NCI-H1694 treated with DMSO at 0.1 percent for 48 hours (cell line): ENCODE data around the gene PDCD1LG2.
"Not testable (repeated sequence)": the region's sequence is repeated elsewhere in the genome, so short reads cannot be mapped to it uniquely, and the experiment has no call there.

ENCODE experiments used
- DNase-seq: peaks from one replicate; lab custom pipeline; 2025; lab: John Stamatoyannopoulos, UW

PDCD1LG2 gene

DNA sequence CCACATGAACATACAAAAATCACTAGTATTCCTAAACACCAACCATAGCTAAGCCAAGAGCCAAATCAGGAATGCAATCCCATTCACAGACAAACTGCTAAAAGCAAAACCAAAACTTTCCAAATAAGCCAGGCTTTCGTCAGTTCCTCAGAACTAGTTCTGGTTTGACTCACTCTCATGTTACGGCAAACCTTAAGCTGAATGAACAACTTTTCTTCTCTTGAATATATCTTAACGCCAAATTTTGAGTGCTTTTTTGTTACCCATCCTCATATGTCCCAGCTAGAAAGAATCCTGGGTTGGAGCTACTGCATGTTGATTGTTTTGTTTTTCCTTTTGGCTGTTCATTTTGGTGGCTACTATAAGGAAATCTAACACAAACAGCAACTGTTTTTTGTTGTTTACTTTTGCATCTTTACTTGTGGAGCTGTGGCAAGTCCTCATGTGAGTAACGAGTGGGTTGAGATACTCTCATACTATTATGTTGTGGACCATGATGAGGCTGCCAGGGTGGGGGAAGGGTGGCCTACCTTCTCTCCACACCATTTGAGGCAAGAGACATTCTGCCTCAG, at the start of gene PDCD1LG2:
Gene PDCD1LG2 (plus strand): TSS at position 172 of the 572 bp plus-strand sequence. CDS start 12,016 bp downstream, outside the sequence.
- no peak for DNase-seq

DNA sequence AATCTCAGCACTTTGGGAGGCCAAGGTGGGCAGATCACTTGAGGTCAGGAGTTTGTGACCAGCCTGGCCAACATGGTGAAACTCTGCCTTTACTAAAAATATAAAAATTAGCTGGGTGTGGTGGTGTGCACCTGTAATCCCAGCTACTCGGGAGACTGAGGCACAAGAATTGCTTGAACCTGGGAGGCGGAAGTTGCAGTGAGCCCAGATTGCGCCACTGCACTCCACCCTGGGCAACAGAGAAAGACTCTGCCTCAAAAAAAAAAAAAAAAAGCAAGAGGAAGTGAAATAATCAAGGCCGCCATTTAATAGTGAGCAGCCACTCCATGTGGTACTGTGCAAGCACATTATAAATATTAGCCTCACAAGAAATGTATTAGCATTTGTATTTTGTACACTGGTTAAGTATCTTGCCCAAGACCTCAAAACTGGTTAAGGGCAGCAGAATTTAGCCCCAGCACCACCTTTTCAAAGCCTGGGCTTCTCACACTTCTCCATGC, 45.5 kb upstream of the PDCD1LG2 start:
- not testable (repeated sequence) for DNase-seq

DNA sequence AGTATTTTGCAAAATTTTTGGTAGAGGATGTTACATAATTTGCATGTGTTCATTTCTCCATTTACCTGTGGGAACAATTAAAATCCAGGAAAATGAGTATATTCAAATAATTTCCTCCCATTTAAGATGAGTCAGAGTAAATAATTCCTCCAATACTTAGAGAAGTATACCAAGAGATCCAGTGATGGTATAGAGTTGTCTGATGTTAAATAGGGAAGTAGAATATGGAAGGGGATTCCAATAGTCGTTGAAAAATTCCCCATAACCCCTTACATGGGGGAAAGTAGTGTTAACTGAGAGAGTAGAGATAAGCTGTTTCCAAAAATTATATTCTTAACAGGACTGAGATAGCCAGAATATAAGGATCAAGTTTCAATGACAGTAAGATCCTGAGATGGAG, 44.3 kb upstream of the PDCD1LG2 start:
- DNase-seq, result no peak

DNA sequence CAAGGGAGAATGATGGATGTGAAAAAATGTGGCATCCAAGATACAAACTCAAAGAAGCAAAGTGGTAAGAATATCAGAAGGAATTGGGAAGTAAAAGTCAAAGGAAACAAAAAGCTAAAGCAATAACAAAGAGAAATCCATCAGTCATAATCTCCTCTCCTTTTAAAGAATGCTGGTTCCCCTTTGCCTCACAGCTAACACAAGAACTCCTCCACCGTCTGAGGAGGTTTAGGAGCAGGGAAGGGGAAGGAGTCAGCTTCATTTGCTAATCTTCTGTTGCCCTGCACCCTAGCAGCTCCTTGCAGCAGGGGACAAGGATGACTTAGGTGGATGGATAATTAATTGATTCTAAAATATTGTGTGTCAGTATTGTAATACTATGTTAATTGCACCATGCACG, 43.6 kb upstream of the PDCD1LG2 start:
- DNase-seq, result no peak

DNA sequence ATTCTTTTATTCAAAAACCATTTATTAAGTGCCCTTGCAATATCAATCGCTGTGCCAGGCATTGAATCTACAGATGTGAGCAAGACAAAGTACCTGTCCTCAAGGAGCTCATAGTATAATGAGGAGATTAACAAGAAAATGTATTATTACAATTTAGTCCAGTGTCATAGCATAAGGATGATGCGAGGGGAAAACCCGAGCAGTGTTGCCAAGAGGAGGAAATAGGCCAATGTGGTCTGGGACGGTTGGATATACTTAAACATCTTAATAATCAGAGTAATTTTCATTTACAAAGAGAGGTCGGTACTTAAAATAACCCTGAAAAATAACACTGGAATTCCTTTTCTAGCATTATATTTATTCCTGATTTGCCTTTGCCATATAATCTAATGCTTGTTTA, 41.5 kb upstream of the PDCD1LG2 start:
- DNase-seq, result no peak

DNA sequence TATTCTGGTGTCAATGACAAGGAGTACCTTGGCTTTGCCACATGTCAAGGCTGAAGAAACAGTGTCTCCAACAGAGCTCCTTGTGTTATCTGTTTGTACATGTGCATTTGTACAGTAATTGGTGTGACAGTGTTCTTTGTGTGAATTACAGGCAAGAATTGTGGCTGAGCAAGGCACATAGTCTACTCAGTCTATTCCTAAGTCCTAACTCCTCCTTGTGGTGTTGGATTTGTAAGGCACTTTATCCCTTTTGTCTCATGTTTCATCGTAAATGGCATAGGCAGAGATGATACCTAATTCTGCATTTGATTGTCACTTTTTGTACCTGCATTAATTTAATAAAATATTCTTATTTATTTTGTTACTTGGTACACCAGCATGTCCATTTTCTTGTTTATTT, 40.2 kb upstream of the PDCD1LG2 start:
- DNase-seq, result no peak

DNA sequence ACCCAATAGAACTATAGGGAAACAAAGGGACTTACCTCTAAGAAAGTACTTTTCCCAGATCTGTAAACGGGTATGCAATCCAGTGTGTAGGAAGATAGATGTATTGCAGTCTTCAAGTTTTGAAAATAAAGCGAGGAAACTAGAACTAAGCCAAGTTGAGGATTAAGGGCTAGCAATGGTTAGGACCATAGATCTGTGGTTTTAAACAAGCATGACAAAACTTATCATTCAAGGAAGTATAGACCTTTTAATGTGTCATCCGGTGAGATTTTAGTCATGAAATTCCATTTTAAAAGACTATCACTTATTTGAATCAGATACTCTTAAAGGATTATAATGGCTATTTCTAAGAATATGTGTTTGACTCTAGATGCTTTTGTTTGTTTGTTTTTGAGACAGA, 39.5 kb upstream of the PDCD1LG2 start:
- DNase-seq, result no peak

DNA sequence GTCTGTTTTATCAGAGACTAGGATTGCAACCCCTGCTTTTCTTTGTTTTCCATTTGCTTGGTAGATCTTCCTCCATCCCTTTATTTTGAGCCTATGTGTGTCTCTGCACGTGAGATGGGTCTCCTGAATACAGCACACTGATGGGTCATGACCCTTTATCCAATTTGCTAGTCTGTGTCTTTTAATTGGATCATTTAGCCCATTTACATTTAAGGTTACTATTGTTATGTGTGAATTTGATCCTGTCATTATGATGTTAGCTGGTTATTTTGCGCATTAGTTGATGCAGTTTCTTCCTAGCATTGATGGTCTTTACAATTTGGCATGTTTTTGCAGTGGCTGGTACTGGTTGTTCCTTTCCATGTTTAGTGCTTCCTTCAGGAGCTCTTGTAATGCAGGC, 34.7 kb upstream of the PDCD1LG2 start:
- not testable (repeated sequence) for DNase-seq

DNA sequence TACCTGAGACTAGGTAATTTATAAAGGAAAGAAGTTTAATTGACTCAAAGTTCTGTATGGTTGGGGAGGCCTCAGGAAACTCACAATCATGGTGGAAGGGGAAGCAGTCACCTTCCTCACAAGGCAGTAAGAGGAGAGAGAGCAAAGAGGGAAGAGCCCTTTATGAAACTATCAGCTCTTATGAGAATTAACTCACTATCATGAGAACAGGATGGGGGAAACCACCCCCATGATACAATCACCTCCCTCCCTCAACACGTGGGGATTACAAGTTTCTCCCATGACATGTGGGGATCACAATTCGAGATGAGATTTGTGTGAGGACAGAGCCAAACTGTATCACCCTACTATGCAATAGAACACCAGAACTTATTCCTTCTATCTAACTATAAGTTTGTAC, 32.1 kb upstream of the PDCD1LG2 start:
- DNase-seq, result no peak

DNA sequence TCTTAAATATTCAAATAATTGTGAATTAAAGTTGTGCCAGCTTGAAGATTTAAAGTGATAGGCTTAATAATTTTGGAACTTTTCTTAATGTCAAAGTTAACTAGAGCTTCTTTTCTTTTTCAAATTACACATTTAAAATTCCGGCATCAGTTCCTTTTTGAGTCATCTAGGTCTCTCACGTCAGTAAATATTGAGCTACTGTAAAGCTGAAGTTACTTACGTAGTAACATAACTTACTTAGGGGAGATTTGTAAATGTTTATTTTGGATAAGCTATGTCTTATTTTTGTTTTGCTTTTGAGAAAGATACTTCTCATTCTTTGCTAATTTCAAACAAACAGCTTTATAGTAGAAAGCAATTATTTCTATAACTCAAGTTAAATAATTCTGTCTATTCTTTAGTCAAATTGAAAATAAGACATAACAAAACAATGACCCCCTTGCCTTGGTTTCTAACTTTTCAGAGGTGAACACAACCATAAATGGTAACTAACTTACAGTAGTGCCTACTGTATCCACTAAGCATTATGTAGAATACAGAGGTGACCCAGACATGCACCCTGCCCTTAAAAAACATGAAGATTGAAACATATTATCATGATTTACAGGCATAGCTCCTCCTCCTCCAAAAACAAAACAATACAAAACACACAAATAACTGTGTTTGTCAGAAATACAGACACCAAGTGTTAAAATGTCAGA, 30.2 kb upstream of the PDCD1LG2 start:
- no peak for DNase-seq

DNA sequence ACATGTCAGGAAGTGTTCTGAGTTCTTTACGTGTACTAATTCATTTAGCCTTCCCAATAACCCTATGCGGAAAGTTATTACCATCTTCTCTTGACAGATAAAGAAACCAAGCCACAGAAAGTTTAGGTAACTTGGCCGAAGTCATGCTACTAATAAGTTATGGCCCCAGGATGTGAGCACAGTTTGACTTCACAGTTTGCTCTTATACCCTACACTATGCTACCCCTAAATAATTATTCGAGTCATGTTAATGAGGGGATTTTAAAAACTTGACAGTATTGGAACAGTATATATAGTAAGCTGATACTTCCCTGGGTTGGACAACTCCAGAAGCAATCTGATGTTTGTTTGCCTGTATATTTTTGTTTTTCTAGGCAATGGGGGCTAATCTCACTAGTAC, 29.4 kb upstream of the PDCD1LG2 start:
- no peak for DNase-seq

DNA sequence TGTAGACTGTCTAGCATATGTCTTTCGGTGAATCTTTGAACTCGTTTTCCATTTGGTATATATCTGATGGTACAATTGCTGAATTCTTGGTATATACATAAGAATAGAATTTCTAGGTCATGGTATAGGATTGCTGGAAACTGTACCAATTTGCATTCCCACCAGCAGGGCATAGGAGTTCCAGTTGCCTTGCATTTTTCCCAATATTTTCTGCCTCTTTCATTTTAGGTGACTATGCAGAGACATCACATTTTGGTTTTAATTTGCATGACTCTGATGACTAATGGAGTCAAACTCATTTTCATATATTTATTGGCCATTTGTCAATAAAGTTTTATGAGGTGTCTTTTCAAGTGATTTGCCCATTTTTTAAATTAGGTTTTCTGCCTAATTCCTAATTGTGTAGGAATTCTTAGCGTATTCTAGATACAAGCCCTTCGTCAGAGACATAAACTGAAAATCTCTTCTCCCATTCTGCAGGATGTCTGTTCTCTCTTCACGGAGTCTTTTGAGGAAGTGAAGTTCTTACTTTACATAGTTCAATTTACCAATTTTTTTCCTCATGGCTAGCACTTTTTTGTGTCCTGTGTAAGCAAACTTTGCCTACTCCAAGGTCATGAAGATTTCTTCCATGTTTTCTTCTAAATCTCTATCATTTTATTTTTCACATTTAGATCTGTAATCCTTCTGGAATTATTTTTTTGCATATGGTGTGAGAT, 28.9 kb upstream of the PDCD1LG2 start:
- DNase-seq, result no peak

DNA sequence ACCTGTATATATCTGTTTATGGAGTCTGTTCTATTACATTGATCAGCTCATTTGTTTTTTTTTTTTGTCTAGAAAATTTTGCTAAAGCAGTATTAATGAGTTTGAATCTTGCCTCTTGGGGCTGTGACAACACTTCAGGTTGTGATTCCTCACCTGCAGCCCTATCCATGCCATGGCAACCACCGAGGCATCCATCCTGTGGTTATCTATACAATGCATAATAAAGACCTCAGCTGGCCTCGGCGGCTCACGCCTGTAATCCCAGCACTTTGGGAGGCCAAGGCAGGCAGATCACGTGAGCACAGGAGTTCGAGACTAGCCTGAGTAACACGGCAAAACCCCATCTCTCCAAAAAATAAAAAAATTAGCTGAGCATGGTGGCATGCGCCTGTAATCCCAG, 28.1 kb upstream of the PDCD1LG2 start:
- no peak for DNase-seq

DNA sequence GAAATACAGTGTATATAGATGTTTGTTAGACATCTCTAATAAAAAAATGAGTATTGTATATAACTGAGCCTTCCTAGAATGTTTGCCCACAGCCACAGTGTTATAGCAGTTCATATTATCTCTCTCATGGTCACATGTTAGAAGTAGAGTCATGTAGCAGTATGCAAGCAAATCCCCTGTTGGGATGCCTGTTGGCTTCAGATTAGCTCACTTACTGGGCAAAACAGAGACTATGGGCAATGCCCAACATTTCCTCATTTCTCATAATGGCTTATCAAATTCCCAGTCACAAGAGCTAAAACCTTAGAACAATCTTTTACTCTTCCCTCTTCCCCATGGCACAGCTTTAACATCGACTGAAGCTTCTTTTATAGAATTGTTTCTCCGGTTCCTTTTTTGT, 27.0 kb upstream of the PDCD1LG2 start:
- DNase-seq, result no peak

DNA sequence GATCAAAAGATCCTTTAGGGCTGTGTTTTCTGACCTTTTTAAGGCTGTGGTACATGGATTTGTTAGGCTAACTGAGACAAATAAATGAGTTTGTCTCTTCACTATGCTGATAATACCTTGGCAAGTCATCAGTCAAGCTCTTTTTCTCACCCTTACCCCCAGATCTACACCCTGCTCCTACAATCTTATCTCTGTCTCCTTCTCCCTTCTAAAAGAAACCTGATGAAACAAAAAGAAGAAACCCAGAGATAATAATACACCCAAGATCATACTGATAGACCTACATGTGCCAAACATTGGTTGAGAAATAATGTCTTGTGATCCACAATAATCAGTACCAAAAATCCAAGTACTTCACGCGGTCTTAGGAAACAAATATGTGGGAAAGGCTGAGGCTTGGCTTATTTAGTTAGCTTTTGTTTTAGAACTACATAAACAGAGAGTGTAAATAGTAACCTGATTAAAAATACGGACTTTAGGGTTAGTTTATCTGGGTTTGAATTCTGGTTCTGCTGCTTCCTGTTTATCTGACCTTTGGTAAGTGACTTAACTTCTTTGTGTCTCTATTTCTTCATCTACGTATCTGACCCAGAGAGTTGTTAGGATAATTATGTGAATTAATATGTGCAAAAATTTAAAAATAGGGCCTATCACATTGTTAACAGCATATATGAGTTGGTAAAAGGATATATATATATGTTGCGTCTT, 24.8 kb upstream of the PDCD1LG2 start:
- no peak for DNase-seq

DNA sequence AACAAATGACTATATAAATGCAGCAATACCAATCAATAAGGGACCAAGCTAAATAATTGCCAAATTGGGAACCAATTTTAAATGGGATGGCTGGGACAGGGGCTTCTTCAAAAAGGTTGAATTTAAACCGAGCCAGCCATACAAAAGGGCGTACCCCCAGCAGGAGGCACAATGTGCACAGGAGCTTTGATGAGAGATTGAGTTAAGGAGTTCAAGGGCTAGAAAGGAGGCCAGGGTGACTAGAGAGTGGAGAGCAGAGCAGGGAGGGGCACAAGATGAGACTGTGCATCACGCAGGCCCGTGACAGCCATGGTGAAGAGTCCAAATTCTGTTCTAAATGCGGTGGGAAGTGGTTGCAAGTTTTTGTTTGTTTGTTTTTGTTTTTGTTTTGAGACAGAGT, 23.3 kb upstream of the PDCD1LG2 start:
- DNase-seq, result no peak

DNA sequence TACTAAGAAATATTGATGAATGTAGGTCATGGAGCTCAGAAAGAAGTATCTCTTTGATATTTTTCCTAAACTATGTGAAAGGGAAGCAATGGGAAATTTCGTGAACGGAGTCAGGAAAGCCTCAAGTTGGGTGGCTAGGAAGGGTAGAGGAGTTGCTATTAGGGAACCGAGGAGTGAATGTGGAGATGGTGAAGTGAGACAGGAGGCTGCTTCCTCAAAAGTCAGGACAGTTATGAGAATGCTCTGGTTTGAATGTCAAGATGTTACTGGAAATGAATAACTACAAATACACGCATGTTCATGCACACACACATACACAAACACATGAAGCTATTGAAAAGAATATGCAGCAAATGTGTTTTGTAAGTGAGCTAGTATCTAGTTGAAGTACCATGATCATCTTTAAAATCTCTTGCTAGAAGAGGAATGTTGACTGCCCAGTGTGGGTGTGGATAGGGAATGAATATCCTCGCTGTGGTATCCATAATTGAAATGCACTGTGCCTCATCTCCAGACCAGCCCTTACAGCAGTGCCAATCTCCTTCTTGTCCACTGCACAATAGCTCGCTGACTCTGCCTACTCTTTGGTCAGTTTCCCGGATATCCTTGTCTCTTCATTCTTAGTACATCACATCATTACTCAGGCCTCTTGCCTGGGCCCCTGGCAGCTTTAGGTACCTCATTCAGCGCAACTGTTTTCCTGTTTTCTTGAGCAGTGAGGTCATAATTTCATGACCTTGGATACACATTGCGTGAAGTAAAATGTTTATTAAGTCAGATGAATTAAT, 21.9 kb upstream of the PDCD1LG2 start:
- no peak for DNase-seq

DNA sequence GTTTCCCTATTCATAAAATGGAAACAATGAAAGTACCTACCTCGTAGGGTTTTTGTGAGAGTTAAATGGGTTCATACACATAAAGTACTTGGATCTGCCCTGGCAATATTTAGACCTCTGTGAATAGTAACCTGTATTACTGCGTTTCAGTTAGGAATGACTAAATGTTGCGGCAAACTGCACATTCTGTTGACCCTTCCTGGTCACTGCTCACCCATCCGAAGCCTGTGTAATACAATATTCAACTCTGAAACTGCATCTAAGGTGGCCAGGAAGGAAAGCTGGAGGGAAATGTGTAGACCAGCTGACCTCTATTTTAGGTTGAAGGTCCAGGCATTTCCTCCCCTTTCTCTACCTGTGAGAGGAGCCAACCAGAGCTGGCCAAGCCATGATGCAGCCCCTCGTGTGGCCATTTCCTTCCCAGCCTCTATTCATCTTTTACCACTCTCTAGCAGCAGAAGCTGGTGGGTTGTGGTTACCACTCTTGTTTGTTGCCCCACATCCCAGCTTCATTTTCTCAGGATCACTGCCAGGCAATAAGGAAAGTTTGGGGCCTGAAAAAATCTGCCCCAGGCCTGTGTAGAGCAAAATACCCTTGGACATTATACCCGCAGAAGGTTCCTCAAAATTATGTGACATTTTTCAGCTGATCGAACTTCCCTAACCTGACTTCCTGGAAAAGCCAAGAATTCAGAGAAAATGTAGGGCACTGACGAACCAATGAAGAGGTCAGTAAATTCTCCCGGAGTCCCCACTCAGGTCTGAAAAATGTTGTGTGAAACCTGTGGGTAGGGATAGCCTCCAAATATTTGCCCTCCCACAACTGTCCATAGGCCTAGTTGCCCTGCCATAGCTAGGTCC, 20.5 kb upstream of the PDCD1LG2 start:
- DNase-seq, result no peak

DNA sequence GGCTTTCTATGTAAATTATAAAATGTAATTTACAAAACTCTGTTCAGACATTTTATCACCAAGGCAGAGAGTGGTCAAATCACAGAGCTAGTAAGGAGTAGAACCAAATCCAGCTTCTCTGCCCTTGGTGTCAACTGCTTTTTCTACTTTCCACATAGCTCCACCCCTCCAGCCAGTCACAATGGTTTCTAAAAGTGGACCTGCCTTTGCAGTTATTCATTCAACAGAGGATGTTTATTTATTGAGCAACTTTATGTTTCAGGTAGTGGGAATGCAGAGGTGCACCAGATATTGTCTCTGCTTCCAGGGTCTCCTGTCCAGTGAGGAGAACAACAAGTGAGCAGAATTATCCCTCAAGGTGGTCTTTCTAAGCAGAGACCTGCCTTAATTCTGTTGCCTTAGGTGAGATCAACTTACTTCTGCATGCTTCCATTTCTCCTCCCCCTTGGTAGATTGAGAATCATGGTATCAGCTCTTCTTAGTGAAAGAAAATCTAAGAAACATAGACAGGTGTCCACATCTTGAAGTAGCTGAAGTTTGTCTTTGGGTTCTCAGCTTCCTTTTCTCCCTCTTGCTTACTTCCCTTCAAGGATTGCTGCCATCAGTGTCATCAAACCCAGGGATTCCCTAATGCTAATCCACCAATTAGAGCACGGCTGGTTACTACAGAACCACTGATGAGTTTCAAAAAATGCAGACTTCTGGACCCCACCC, 17.2 kb upstream of the PDCD1LG2 start:
- no peak for DNase-seq
